ENCODE results near the gene EOLA1.
"Not testable (repeated sequence)": the region's sequence is repeated elsewhere in the genome, so short reads cannot be mapped to it uniquely, and the experiment has no call there.

Gene EOLA1

DNA sequence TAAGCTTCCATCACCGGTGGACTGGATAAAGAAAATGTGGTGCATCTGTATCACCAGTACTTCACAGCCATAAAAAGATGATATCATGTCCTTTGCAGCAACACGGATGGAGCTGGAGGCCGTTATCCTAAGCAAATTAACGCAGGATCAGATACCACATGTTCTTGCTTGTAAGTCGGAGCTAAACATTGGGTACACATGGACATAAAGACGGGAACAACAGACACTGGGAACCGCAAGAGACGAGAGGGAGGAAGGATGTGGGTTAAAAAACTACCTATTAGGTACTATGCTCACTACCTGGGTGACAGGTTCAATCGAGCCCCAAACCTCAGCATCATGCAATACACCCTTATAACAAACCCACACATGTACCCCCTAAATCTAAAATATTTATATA lies 19.4 kb upstream of the EOLA1 start:
- Histone ChIP-seq H3K36me3 (no peaks in the 10 kb centered on the region), H3K9me3 (no peaks in the 10 kb centered on the region), H3K27me3 (no peaks in the 10 kb centered on the region), H3K4me3 (ENCODE audit: low read depth, low read length) (no peak overlapping the region), H3K4me1 (peaks cover 10% of the 10 kb centered on the region)
- TF ChIP-seq, protein P1, sequence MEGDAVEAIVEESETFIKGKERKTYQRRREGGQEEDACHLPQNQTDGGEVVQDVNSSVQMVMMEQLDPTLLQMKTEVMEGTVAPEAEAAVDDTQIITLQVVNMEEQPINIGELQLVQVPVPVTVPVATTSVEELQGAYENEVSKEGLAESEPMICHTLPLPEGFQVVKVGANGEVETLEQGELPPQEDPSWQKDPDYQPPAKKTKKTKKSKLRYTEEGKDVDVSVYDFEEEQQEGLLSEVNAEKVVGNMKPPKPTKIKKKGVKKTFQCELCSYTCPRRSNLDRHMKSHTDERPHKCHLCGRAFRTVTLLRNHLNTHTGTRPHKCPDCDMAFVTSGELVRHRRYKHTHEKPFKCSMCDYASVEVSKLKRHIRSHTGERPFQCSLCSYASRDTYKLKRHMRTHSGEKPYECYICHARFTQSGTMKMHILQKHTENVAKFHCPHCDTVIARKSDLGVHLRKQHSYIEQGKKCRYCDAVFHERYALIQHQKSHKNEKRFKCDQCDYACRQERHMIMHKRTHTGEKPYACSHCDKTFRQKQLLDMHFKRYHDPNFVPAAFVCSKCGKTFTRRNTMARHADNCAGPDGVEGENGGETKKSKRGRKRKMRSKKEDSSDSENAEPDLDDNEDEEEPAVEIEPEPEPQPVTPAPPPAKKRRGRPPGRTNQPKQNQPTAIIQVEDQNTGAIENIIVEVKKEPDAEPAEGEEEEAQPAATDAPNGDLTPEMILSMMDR (IDR thresholded peaks at IDR 0.05; ENCODE audit: low read depth, low read length), result no peak
- no peak for DNase-seq

DNA sequence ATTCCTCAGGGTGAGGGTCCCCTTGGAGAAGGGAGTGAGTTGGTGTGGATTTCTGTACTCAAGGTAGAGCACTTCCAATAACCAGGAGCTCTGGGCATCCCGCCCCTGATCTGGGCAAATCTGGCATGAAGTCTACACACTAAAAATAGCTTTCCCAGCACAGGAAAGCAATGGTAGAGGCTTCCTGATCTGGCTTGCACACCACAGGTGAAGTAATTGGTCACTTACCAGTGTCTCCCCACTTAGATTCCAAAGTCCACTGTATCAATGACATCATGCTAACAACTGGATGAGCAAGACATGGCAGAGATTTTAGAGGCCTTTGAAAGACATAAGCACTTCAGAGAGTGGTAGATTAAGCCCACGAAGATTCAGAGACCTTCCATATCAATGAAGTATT lies 17.9 kb upstream of the EOLA1 start:
- no peaks in the 10 kb centered on the region for H3K36me3 ChIP-seq
- H3K9me3 ChIP-seq, result no peaks in the 10 kb centered on the region
- TF ChIP-seq, protein P1 (IDR thresholded peaks at IDR 0.05; ENCODE audit: low read depth, low read length), result no peak
- peaks cover 10% of the 10 kb centered on the region for H3K4me1 ChIP-seq
- no peaks in the 10 kb centered on the region for H3K27me3 ChIP-seq
- DNase-seq, result no peak
- no peak overlapping the region for H3K4me3 ChIP-seq (ENCODE audit: low read depth, low read length)

DNA sequence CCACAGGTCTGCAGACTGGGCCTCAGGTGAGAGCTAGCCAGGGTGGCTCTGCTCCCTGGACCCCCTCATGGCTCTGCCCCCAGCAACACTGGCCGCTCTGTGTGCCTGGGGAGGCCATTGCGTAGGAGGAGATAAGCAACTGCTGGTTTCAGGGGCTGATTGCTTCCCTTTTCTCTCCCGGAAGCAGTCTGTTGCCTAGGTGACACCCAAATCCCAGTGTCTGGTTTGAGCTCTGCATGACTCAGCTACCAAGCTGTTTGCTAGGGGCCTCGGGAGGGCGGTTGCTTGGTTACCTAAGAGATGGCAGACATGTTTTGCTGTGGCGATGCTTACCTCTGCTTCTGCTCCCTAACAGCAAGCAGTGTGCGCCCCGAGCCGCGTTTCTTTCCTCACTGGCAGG lies 15.4 kb upstream of the EOLA1 start:
- not testable (repeated sequence) for H3K36me3 ChIP-seq; H3K9me3 ChIP-seq; H3K27me3 ChIP-seq; H3K4me1 ChIP-seq; H3K4me3 ChIP-seq (ENCODE audit: low read depth, low read length)
- peak; percentile 70 for DNase-seq

DNA sequence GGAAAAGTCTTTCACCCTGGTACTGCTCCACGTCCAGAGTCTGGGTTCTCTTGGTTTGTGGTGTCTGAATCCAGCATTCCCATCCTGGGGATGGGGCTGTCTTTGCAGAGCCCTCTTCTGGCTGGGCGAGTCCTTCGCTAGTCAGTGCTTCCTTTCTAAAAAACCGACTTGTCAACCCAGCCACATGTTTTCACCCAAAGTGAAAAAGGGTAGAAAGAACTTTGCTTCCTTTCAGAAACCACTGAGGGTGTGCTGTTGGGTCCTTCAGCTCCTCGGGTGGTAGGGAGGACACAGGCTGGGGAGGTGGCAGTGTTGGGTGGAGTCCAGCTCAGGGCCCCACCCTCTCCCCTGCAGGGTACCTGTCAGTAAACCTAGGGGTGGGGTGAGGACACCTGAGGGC lies 14.9 kb upstream of the EOLA1 start:
- H3K36me3 ChIP-seq; H3K9me3 ChIP-seq; H3K4me3 ChIP-seq (ENCODE audit: low read depth, low read length); H3K27me3 ChIP-seq; H3K4me1 ChIP-seq; DNase-seq: not testable (repeated sequence)

DNA sequence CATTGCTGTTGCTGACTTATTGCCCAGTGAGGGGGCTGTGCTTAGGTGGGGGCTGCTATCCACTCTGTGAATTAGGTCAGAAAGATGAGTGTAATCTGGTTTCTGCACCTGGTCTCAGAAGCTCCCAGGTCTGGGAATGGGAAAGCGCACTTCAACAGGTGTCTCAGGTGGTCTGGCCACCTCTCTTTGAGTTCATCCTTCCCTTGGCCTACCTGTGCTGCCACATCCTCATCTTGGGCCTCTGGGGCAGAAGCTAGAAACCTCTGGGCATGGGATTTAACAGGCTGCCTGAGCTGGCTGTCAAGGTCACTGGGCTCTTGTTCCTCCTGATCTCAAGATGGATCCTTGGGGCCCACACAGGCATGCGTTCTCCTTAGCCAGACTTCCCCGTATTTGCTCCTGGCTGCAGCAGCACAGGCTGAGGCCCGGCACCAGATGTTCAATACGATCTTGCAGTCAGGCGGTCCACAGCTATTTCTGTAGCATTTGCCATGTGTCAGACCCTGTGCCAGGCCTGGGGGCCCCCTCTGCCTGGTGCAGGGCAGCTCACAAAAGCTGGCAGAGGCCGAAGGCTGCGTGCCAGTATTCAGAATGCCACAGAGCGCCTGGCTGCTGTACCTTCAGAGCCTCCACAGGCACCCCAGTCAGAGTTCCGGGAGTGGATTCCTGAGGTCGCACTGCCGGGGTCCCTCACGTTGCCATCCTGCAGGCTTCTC lies 14.3 kb upstream of the EOLA1 start:
- H3K4me3 ChIP-seq (ENCODE audit: low read depth, low read length); H3K36me3 ChIP-seq; H3K4me1 ChIP-seq; H3K27me3 ChIP-seq; DNase-seq; H3K9me3 ChIP-seq: not testable (repeated sequence)

DNA sequence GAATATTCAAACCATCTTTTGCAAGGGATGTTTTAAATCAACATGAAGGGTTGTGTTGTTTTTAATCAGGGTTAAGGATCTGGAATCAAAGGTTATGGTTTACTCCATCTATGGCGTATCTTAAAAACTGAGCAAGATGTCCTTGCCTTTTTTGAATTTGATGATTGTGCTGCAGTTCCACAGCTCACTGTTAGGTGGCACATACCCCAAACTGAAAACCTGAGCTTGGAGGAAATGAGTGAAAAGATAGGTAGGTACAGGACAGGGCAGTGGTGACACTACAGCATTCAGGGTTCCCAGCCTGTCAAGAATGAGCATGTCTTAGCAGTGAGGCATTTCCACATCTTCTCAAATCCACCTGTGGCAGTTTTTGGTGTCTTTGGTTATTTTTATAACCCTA lies 13.1 kb upstream of the EOLA1 start:
- H3K4me3 ChIP-seq (ENCODE audit: low read depth, low read length), result no peak overlapping the region
- TF ChIP-seq, protein P1 (IDR thresholded peaks at IDR 0.05; ENCODE audit: low read depth, low read length), result peak; percentile 59
- no peak for DNase-seq
- peaks cover 10% of the 10 kb centered on the region for H3K4me1 ChIP-seq
- H3K36me3 ChIP-seq, result no peaks in the 10 kb centered on the region
- H3K9me3 ChIP-seq, result no peaks in the 10 kb centered on the region
- H3K27me3 ChIP-seq, result no peaks in the 10 kb centered on the region

DNA sequence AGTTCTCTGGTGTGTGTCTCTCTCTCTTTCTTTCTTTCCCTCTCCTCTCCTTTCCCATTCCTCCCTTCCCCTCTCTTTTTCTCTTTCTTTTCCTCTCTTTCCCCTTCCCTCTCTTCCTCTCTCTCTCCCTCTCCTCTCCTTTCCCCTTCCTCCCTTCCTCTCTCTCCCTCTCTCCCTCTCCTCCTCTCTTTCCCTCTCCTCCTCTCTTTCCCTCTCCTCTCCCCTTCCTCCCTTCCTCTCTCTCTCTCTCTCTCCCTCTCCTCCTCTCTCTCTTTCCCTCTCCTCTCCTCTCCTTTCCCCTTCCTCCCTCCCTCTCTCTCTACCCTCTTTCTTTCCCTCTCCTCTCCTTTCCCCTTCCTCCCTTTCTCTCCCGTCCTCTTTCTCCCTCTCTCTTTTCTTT lies 12.4 kb upstream of the EOLA1 start:
- H3K4me1 ChIP-seq, result peaks cover 10% of the 10 kb centered on the region

More for the DNA sequence above, 12.4 kb upstream of the EOLA1 start:
- H3K27me3 ChIP-seq, result no peaks in the 10 kb centered on the region
- TF ChIP-seq, protein P1 (IDR thresholded peaks at IDR 0.05; ENCODE audit: low read depth, low read length), result no peak
- no peak overlapping the region for H3K4me3 ChIP-seq (ENCODE audit: low read depth, low read length)
- H3K36me3 ChIP-seq, result no peaks in the 10 kb centered on the region
- H3K9me3 ChIP-seq, result no peaks in the 10 kb centered on the region
- DNase-seq, result no peak

Data from BE2C (cell line).